Thoracic aorta (tissue), 2 donors: ENCODE measurements around the gene NUP160. TPM values are rescaled to one million over a fixed set of nuclear protein-coding genes. Genes with fewer than 3 reads are reported as not detected.

Source experiments
- ATAC-seq: fragments of 150-250 bp; one replicate; pipeline ENCODE4 v1.8.0; 2017; ENCODE audit warnings: low read depth; ENCODE audit not compliant: insufficient number of reproducible peaks, low FRiP score
- DNase-seq: peaks from one replicate; pipeline ENCODE4 v3.0.0-alpha.2; 2020; ENCODE audit warnings: low spot score
- H3K27ac ChIP-seq, 2 donors: fragments of 200-600 bp; sonication (generic); 1 replicate in 1 of 2; 2 replicates in 1 of 2; pipeline ENCODE4 v1.5.1; 2016; ENCODE audit warnings: mild to moderate bottlenecking in 2 of 2, moderate library complexity in 2 of 2
- H3K27me3 ChIP-seq: fragments of 200-600 bp; sonication (generic); replicated peaks from 2 replicates; pipeline ENCODE4 v1.6.0; 2016; ENCODE audit warnings: mild to moderate bottlenecking; ENCODE audit not compliant: insufficient read depth
- H3K36me3 ChIP-seq: fragments of 200-600 bp; sonication (generic); one replicate; pipeline ENCODE4 v1.5.1; 2016
- H3K4me1 ChIP-seq, 2 donors: fragments of 200-600 bp; sonication (generic); 1 replicate in 1 of 2; 2 replicates in 1 of 2; pipeline versions ENCODE4 v1.5.1 to v1.6.0; 2016; ENCODE audit warnings: low read depth in 2 of 2, mild to moderate bottlenecking in 1 of 2; ENCODE audit not compliant: control insufficient read depth in 1 of 2
- H3K4me3 ChIP-seq: fragments of 200-600 bp; sonication (generic); 2 replicates; pipeline ENCODE4 v1.5.1; 2016; ENCODE audit warnings: mild to moderate bottlenecking
- H3K9me3 ChIP-seq: fragments of 200-600 bp; sonication (generic); 2 replicates; pipeline ENCODE4 v1.5.1; 2016
- CTCF ChIP-seq: fragments of 200-600 bp; sonication (generic); IDR thresholded peaks from one replicate; pipeline ENCODE4 v1.5.1; 2019; ENCODE audit warnings: antibody characterized with exemption
- total RNA-seq, 2 donors: library from RNA; depleted of rRNA; stranded (reverse); fragments of >200 nt; gene quantifications; one replicate each; pipeline versions ENCODE4 v1.1.0 to v1.2.3, GENCODE V29; 2016

The NUP160 gene
- total RNA-seq, 2 donors from 2014 or later = 22.2 to 40.8 TPM

- H3K27ac ChIP-seq = no peak overlapping the region
- no peaks in the 10 kb centered on the region for H3K27me3 ChIP-seq
- DNase-seq (no peak), ATAC-seq (no peak)
- no peaks in the 10 kb centered on the region for H3K9me3 ChIP-seq
- H3K4me1 ChIP-seq = peaks cover 0 to 23% of the 10 kb centered on the region in 2 donors
- no peak overlapping the region for H3K4me3 ChIP-seq
- H3K36me3 ChIP-seq = no peaks in the 10 kb centered on the region
- no peak for TF ChIP-seq CTCF
Observed at GRCh38 chr11:47861728-47862127, 13.6 kb upstream of the NUP160 start.

- Histone ChIP-seq H3K4me1 (peaks cover 0 to 22% of the 10 kb centered on the region in 2 donors), H3K36me3 (no peaks in the 10 kb centered on the region), H3K27ac (no peak overlapping the region), H3K9me3 (no peaks in the 10 kb centered on the region), H3K27me3 (no peaks in the 10 kb centered on the region), H3K4me3 (no peak overlapping the region)
- ATAC-seq (no peak), DNase-seq (no peak)
- no peak for TF ChIP-seq CTCF
Observed at GRCh38 chr11:47860536-47860935, 12.4 kb upstream of the NUP160 start.

- Histone ChIP-seq H3K4me3 (no peak overlapping the region), H3K27ac (no peak overlapping the region), H3K4me1 (peaks cover 0 to 12% of the 10 kb centered on the region in 2 donors), H3K36me3 (no peaks in the 10 kb centered on the region), H3K9me3 (no peaks in the 10 kb centered on the region), H3K27me3 (no peaks in the 10 kb centered on the region)
- ATAC-seq (peak; percentile 82), DNase-seq (no peak)
- no peak for TF ChIP-seq CTCF
Observed at GRCh38 chr11:47857892-47858543, 9.9 kb upstream of the NUP160 start.

DNA sequence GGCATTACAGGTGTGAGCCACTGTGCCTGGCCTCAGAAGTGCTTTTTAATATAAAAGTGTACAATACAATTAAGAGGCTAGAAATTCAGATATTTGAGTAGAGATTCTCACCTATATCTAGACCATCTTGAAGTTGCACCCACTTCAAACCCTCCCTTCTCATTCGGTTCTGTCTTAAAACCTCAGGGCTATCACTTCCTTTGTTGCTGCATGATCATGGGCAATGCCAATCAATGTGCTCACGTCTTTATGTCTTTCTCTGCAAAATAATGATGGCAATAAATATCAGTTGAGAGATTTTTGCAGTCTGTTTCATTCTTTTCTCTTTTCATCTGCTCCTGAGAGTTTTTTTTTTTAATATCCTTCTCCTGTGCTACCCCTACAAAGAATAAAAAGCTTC lies 9.3 kb upstream of the NUP160 start:
- Histone ChIP-seq H3K4me3 (no peak overlapping the region), H3K27me3 (no peaks in the 10 kb centered on the region), H3K9me3 (no peaks in the 10 kb centered on the region), H3K36me3 (no peaks in the 10 kb centered on the region), H3K4me1 (peaks cover 0 to 12% of the 10 kb centered on the region in 2 donors), H3K27ac (no peak overlapping the region)
- no peak for TF ChIP-seq CTCF
- DNase-seq (no peak), ATAC-seq (no peak)

GRCh38 chr11:47856186-47856585 lies 8.0 kb upstream of the NUP160 start:
- Histone ChIP-seq H3K9me3 (no peaks in the 10 kb centered on the region), H3K4me3 (no peak overlapping the region), H3K36me3 (no peaks in the 10 kb centered on the region), H3K4me1 (peaks cover 0 to 12% of the 10 kb centered on the region in 2 donors), H3K27me3 (no peaks in the 10 kb centered on the region), H3K27ac (no peak overlapping the region)
- TF ChIP-seq CTCF = no peak
- no peak for ATAC-seq
- DNase-seq = no peak
